HL-60 (cell line): ENCODE measurements around the gene TMED3.

Experiments
- CTCF ChIP-seq: IDR thresholded peaks from one replicate; pipeline ENCODE4 v1.5.1; 2011; ENCODE audit warnings: low read length, control low read depth, inconsistent platforms; ENCODE audit not compliant: insufficient read depth
- POLR2AphosphoS5 ChIP-seq: IDR thresholded peaks from 2 replicates; pipeline ENCODE4 v1.6.1; 2012; ENCODE audit warnings: low read depth

GRCh38 chr15:79310985-79311900 lies at the start of gene TMED3:
- no peak for TF ChIP-seq CTCF
- peak; percentile 59 for TF ChIP-seq POLR2AphosphoS5
